PC-3 (cell line): Measurements from ENCODE around the gene TSTD1.

Experiments used
- CTCF ChIP-seq: fragments of 300-600 bp; sonication (generic); conservative IDR thresholded peaks from 2 replicates; pipeline ENCODE4 v1.5.1; 2017; ENCODE audit warnings: antibody characterized with exemption, low read depth, mild to moderate bottlenecking, low read length
- EZH2 ChIP-seq: fragments of 300-600 bp; sonication (generic); IDR thresholded peaks from one replicate; pipeline ENCODE4 v1.6.1; 2017; ENCODE audit warnings: antibody characterized with exemption, mild to moderate bottlenecking, low read length; ENCODE audit not compliant: unreplicated experiment
- EZH2phosphoT487 ChIP-seq: fragments of 300-600 bp; sonication (generic); IDR thresholded peaks from 2 replicates; pipeline ENCODE4 v1.6.1; 2018; ENCODE audit warnings: mild to moderate bottlenecking, antibody characterized with exemption, low read length, borderline replicate concordance

DNA sequence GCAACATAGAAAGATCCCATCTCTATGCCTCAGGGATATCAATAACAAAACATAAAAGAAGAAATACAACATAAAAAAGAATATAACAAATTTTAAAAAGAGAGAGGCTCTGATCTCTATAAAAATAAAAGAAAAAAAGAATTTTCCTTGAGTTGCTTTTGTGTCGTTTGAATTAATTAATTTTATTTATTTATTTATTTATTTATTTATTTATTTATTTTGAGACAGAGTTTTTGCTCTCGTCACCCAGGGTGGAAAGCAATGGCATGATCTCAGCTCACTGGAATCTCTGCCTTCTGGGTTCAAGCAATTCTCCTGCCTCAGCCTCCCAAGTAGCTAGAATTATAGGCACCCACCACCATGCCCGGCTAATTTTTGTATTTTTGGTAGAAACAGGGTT, 26.3 kb downstream of the TSTD1 start:
- TF ChIP-seq CTCF (no peak), EZH2phosphoT487 (no peak), EZH2 (no peak)
